ENCODE results near the gene POLR2H. TPM values are rescaled to one million over a fixed set of nuclear protein-coding genes. Genes with fewer than 3 reads are reported as not detected.

POLR2H gene
- total RNA-seq, 2 experiments from 2014 or later: 74.4 to 79.9 TPM

- Mint-ChIP-seq H3K9me3 (no peaks in the 10 kb centered on the region), H3K27me3 (no peaks in the 10 kb centered on the region), H3K27ac (no peak overlapping the region), H3K36me3 (ENCODE audit: low read depth) (peaks cover under 1% of the 10 kb centered on the region), H3K4me1 (peaks cover 9% of the 10 kb centered on the region), H3K4me3 (no peak overlapping the region)
- POLR2A ChIA-PET: no interaction called here
- CTCF ChIA-PET: no interaction called here
- DNase-seq: no peak
These were observed 3.3 kb upstream of the POLR2H start for GRCh38 chr3:184358124-184358767.

- no peak for DNase-seq
- H3K36me3 Mint-ChIP-seq (ENCODE audit: low read depth): peaks cover 2% of the 10 kb centered on the region
- peaks cover 10% of the 10 kb centered on the region for H3K4me1 Mint-ChIP-seq
- no peaks in the 10 kb centered on the region for H3K27me3 Mint-ChIP-seq
- ChIA-PET POLR2A (no interaction called here), CTCF (interaction anchor here (1.4 kb wide), 1 partner anchor 57 kb away, joined by 3 read pairs; no protein-coding TSS in a partner anchor)
- H3K9me3 Mint-ChIP-seq: no peaks in the 10 kb centered on the region
- no peak overlapping the region for H3K27ac Mint-ChIP-seq
- H3K4me3 Mint-ChIP-seq: no peak overlapping the region
These were observed 2.6 kb upstream of the POLR2H start for GRCh38 chr3:184358921-184359350.

GRCh38 chr3:184359610-184360009 is 1.9 kb upstream of the POLR2H start:
- H3K4me3 Mint-ChIP-seq: peak overlapping the region; percentile 70
- H3K27ac Mint-ChIP-seq: no peak overlapping the region
- POLR2A ChIA-PET: no interaction called here
- no peaks in the 10 kb centered on the region for H3K9me3 Mint-ChIP-seq
- peaks cover 6% of the 10 kb centered on the region for H3K36me3 Mint-ChIP-seq (ENCODE audit: low read depth)
- no peak for DNase-seq
- no peaks in the 10 kb centered on the region for H3K27me3 Mint-ChIP-seq
- CTCF ChIA-PET: interaction anchor here (1.3 to 1.5 kb wide), 4 partner anchors 12 to 57 kb away, joined by 3 to 8 read pairs (median 4); no protein-coding TSS in a partner anchor
- H3K4me1 Mint-ChIP-seq: peaks cover 16% of the 10 kb centered on the region

- ChIA-PET POLR2A (no interaction called here), CTCF (interaction anchor here (1.3 to 1.5 kb wide), 5 partner anchors 9 to 58 kb away, joined by 3 to 8 read pairs (median 4); no protein-coding TSS in a partner anchor)
- Mint-ChIP-seq H3K27ac (peak overlapping the region; percentile 55), H3K27me3 (no peaks in the 10 kb centered on the region), H3K9me3 (no peaks in the 10 kb centered on the region), H3K4me3 (peak overlapping the region; percentile 70), H3K4me1 (peaks cover 23% of the 10 kb centered on the region), H3K36me3 (ENCODE audit: low read depth) (peaks cover 13% of the 10 kb centered on the region)
- DNase-seq: no peak
These were observed 1.2 kb upstream of the POLR2H start for GRCh38 chr3:184360070-184360928.

DNA sequence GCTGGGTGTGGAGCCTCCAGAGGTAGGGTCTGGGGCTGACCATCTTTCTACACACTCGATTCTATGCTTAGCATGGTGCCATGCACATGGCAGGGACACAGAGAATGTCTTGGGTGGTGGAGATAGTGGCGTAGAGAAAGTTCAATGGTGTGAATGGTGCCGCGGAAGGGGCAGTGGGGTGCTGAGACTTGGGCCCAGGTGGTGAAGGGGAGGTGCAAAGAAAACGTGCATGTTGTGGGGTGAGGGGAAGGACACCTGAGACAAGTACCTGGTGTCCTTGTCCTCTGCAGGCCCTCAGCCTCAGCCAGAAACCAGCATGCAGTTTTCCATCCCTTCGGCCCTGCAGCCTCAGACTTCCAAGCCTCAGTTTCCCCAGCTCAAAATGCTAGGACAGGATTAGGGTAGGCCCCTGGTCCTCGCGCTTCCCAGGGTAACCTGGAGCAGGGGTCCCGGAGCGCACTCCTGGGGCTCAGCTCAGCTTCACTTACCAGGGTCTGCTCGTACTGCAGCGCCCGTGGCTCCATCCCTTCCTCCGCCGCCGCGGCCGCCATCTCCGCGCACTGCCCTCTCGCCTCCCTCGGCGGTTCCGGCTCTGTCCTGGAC is 480 bp upstream of the POLR2H start:
- no peak for DNase-seq
- Mint-ChIP-seq H3K27ac (peak overlapping the region; percentile 55), H3K36me3 (ENCODE audit: low read depth) (peaks cover 17% of the 10 kb centered on the region), H3K4me1 (peaks cover 26% of the 10 kb centered on the region), H3K9me3 (no peaks in the 10 kb centered on the region), H3K27me3 (no peaks in the 10 kb centered on the region), H3K4me3 (peak overlapping the region; percentile 70)
- ChIA-PET POLR2A (no interaction called here), CTCF (interaction anchor here (1.3 to 2.0 kb wide), 4 partner anchors 10 to 22 kb away, joined by 4 to 8 read pairs (median 5); no protein-coding TSS in a partner anchor)

DNA sequence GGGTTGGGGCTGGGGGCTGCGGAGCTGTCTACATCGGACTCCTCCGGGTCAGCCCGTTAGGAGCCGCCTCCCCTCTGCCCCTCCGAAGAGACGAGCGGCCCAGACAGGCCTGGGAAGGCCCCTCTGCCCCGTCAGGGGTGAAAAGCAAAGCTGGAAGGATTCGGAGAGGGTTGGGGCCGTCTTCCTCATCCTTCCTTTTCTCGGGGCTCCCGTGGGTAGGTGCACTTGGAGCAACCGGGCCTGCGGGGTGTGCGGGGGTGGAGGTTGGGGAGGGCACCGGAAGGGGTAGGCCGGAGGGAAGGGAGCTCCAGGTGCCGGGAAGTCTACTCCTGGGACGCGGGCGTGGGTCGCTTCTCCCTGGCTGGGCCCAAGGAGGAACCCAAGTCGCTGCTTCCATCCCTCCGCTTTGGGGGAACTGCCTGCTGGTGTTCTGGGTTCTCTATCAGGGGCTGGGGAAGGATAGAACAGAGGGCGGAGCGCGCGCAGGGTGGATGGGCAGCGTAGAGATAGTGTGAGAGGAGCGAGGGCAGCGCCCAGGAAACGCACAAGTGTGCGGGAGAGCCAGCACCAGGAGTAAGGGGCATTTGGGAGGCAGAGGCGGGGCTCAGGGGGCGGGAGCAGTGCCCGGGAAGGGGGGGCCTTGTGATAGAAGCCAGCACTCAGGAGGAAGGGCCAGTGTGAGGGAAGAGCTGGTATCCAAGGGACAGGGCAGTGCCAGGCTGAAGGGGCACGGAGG is 590 bp downstream of the POLR2H start:
- peak overlapping the region; percentile 97 for H3K27ac Mint-ChIP-seq
- H3K4me1 Mint-ChIP-seq: peaks cover 32% of the 10 kb centered on the region
- no peaks in the 10 kb centered on the region for H3K27me3 Mint-ChIP-seq
- H3K9me3 Mint-ChIP-seq: no peaks in the 10 kb centered on the region
- peak overlapping the region; percentile 97 for H3K4me3 Mint-ChIP-seq
- H3K36me3 Mint-ChIP-seq (ENCODE audit: low read depth): peaks cover 23% of the 10 kb centered on the region
- DNase-seq: peak; percentile 41
- CTCF ChIA-PET: interaction anchor here (0.8 to 2.0 kb wide), 6 partner anchors 8 to 477 kb away, joined by 3 to 6 read pairs (median 4); no protein-coding TSS in a partner anchor
- POLR2A ChIA-PET: interaction anchor here (0.7 kb wide), 1 partner anchor 59 kb away, joined by 3 read pairs; no protein-coding TSS in a partner anchor

DNA sequence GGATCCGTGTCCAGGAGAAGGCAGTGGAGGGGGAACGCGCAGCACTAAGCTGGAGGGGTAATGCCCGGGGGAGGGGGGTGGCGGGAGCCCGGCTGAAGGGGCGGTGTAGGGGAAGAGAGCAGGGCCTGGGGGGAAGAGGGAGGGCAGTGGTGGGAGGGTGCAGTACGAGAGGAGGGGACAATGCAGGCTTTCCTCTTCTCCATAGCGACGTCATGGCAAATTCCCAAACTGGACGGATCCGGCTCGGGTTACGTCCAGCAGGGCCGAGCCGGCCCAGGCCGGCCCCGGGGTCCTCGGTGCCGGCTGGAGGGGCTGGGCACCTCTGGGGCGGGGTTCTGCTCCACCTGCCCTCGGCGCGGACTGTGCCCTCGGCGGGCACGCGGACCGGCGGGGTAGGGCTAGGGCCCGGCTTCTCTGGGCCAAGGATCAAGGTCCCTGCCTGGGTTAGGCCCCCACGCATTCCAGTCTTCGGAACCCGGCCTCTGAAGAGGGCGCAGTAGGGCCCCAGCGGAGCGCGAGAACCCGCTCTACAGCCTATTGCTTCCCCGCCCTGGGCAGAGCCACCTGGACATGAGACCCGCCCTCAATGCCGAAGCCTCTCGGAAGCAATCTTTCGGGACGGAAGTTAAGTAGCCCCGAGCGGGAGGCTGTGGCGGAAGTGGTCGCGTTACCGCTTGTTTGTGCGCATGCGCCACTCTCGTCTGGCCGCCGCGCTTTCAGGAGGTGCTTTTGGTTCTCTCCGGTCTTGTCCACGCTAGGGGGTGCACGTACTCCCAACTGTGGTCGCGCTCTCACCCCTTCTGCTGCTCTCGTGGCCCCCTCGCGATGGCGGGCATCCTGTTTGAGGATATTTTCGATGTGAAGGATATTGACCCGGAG is 1.4 kb downstream of the POLR2H start:
- ChIA-PET CTCF (interaction anchor here (0.5 to 2.0 kb wide), 11 partner anchors 9 to 478 kb away, joined by 3 to 7 read pairs (median 4); no protein-coding TSS in a partner anchor), POLR2A (no interaction called here)
- Mint-ChIP-seq H3K4me1 (peaks cover 32% of the 10 kb centered on the region), H3K27me3 (no peaks in the 10 kb centered on the region), H3K9me3 (no peaks in the 10 kb centered on the region), H3K36me3 (ENCODE audit: low read depth) (peaks cover 28% of the 10 kb centered on the region), H3K4me3 (peak overlapping the region; percentile 97), H3K27ac (peak overlapping the region; percentile 97)
- peak; percentile 96 for DNase-seq

DNA sequence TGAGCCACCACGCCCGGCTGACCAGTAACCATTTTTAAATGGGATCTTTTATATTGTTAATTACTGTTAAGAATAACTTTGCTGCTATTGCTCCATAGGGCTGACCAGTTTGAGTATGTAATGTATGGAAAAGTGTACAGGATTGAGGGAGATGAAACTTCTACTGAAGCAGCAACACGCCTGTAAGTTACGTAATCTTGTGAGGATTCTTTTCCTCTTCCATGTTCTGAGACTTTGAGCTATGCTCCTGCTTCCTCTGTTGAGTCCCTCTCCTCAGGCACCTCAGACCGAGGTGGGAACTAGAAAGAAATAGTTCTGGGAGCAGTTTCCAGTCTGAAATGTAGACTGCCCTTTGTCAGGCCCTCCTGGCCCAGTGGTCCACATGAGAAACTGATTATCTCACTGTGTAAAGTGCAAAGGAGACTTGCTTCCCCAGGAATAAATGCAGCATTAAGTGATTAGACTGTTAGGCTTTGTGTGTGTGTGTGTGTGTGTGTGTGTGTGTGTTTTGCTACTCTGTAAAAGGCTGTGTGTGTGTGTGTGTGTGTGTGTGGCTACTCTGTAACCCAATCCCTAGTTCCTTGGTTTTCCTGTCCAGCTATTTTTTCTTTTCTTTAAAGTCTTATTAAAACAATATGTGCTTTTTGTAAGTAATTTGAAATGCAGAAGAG is 5.2 kb downstream of the POLR2H start:
- Mint-ChIP-seq H3K36me3 (ENCODE audit: low read depth) (peaks cover 36% of the 10 kb centered on the region), H3K4me1 (peaks cover 32% of the 10 kb centered on the region), H3K27me3 (no peaks in the 10 kb centered on the region), H3K27ac (no peak overlapping the region), H3K9me3 (no peaks in the 10 kb centered on the region), H3K4me3 (no peak overlapping the region)
- POLR2A ChIA-PET: no interaction called here
- DNase-seq: no peak
- CTCF ChIA-PET: interaction anchor here (0.7 to 1.1 kb wide), 4 partner anchors 194 to 994 kb away, joined by 3 to 4 read pairs (median 3); partner anchors contain the start of gene EPHB3

DNA sequence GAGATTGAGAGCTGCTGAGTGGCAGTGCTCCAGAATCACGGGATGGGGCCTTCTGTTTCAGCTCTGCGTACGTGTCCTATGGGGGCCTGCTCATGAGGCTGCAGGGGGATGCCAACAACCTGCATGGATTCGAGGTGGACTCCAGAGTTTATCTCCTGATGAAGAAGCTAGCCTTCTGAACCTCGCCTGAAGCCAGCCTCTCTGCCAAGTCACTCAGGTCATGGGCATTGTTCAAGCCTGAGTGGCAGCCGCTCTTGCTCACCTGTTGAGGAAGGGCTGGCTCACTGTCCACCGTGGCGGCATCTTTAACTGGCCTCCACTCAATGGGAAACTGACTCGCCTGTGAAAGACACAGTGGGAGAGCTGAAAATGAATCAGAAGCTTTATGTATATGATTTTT is 6.6 kb downstream of the POLR2H start:
- Mint-ChIP-seq H3K27me3 (no peaks in the 10 kb centered on the region), H3K36me3 (ENCODE audit: low read depth) (peaks cover 36% of the 10 kb centered on the region), H3K9me3 (no peaks in the 10 kb centered on the region), H3K27ac (no peak overlapping the region), H3K4me3 (no peak overlapping the region), H3K4me1 (peaks cover 31% of the 10 kb centered on the region)
- CTCF ChIA-PET: interaction anchor here (0.6 to 0.9 kb wide), 2 partner anchors 146 to 1175 kb away, joined by 3 read pairs; no protein-coding TSS in a partner anchor
- no peak for DNase-seq
- POLR2A ChIA-PET: no interaction called here

DNA sequence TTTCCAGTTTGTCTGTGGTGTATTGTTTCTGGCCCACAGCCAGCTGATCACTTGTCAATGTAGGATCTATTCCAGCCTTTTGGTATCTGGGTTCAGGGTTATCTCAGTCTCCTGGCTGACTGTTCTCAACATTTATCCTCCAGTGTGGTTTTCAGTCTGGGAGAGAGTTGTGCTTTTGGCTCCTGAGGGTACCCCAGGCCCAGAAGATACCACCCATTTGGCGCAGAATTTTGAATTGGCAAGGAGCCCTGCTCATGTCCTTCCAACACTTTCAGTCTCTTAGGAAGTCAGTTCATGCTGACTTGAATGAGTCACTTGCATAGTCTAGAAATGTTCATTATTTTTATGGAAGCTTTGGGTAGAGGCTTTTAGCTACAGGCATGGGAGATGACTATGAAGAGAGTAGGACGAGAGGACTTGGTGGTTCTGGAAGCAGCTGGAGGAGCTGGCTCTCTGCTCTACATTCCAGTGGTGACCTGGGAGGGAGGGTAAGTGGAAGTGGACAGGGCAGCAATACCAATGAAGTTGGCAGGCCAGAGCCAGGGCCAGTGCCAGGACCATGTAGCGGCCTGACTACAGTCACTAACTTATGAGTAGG is 7.2 kb downstream of the POLR2H start:
- no peak for DNase-seq
- POLR2A ChIA-PET: no interaction called here
- CTCF ChIA-PET: interaction anchor here (0.6 to 0.9 kb wide), 3 partner anchors 145 to 1175 kb away, joined by 3 to 4 read pairs (median 3); no protein-coding TSS in a partner anchor
- H3K4me1 Mint-ChIP-seq: peaks cover 30% of the 10 kb centered on the region
- peaks cover 34% of the 10 kb centered on the region for H3K36me3 Mint-ChIP-seq (ENCODE audit: low read depth)
- H3K27me3 Mint-ChIP-seq: no peaks in the 10 kb centered on the region
- no peak overlapping the region for H3K4me3 Mint-ChIP-seq
- no peaks in the 10 kb centered on the region for H3K9me3 Mint-ChIP-seq
- H3K27ac Mint-ChIP-seq: no peak overlapping the region

Data from activated CD4-positive, alpha-beta T cell treated with anti-CD3 and anti-CD28 coated beads, Interleukin-2, amount 10 ng/mL, durations not matched to agents 7 days and 5 days (primary cell).